Measurements from ENCODE around the gene WDR86.

The WDR86 gene

GRCh38 chr7:151439855-151440798 lies 30.3 kb upstream of the WDR86 start, which contains the start of gene CRYGN:
TSS of gene CRYGN (minus strand) at chr7:151440141. CDS start at chr7:151439917, 224 bp downstream.
- DNase-seq (ENCODE audit: low read depth, low spot score) = no peak

DNA sequence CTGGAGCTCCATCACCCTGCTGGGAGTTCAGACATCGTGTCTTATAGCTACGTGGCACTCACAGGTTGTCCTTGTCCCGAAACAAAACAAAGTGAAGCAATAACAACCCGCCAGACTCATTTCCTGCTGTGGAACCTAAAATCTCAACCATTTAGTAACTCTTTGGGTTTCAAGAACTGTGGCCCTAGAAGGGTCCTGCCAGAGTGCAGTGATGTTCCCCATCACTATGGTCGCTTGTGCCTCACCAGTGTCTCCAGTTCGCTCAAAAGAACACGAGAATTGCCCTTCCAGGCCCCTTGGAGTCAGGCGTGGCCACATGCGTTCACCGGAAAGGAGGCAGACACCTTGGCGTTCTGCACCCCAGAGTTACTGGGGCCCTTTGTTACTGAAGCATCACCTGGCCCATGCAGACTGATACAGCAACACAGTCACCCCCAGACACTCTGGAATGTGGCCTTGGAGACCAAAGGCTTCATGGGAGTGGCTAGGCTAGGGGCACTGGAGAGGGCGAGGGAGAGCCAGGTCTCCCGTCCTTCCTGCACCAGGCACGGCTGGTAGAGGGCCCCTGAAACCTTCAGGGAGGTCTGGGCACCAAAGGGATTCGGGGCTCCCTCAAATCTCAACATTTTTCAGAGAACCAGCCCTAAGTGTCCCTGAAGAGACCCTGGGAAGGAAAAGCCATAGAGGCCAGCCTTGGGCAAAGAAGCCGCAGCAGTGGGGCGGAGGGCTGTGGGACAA lies 29.2 kb upstream of the WDR86 start:
- no peak for DNase-seq (ENCODE audit: low read depth, low spot score)

- no peak for DNase-seq (ENCODE audit: low read depth, low spot score)
Observed at GRCh38 chr7:151437866-151438516, 28.2 kb upstream of the WDR86 start.

- DNase-seq (ENCODE audit: low read depth, low spot score) = no peak
Observed at GRCh38 chr7:151437159-151437553, 27.3 kb upstream of the WDR86 start.

DNA sequence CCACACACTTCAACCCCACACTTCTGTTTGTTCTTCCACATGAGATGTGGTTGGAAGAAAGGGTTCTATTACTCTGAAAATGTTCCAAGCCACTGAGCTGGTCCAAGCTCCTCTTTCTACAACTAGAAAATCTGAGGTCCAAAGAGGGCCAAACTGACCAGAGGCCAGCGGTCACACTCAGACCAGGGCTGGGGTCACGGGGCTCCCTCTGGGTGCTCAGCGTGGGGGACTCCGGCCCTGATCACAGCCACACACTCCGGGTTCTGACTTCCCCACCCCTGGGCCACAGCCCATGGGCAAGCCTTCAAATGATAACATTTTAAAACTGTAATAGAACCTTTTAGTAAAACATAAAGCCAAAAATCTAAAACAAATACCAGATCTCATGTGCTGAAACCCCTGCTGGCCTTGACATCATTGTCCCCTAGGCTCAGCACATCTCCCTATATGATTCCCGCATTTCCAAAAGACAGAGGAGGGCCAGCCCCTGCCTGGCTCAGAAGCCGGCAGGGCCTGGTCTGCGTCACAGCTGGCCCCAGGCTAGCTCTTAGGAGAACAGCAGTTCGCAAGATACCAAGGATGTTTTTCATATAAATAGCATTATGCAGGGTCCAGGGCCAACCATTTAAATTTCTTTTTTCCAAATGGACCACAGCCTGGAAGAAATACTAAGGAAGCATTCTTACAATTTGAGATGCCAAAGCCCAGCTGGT lies 26.8 kb upstream of the WDR86 start:
- DNase-seq (ENCODE audit: low read depth, low spot score) = no peak

DNA sequence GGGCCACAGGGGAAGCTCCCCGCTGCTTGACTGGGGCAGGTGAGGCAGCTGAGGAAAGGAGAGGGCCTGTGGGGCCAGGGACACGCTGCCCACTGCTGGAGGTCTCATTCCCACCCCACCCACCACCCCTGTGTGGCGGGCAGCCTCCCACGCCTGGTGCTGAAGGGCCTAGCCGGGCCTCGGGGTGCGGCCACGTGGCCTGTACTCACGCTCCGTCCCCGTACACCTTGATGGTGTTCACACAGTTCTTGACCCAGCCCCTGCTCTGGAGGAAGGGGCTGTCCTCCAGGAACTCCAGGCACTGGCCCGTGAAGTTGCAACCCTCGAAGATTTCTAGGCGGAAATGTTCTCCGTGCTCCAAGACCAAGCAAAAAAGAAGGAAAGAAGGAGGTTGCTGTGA lies 26.1 kb upstream of the WDR86 start:
- no peak for DNase-seq (ENCODE audit: low read depth, low spot score)

GRCh38 chr7:151435103-151435916 lies 25.5 kb upstream of the WDR86 start:
- DNase-seq (ENCODE audit: low read depth, low spot score) = no peak

DNA sequence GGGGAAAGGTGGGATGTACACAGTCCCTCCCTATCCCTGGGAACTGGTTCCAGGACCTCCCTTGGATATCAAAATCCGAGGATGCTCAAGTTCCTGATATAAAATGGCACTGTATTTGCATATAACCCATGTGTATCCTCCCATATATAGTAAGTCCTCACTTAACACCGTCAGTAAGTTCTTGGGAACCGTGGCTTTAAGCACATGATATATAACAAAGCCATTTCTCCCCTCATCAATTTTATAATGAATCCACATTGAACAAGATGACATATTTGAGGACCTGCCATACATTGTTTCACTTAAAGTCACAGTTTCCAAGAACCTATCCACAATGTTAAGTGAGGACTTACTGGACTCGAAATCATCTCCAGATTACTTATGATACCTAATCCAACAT lies 24.7 kb upstream of the WDR86 start:
- no peak for DNase-seq (ENCODE audit: low read depth, low spot score)

DNA sequence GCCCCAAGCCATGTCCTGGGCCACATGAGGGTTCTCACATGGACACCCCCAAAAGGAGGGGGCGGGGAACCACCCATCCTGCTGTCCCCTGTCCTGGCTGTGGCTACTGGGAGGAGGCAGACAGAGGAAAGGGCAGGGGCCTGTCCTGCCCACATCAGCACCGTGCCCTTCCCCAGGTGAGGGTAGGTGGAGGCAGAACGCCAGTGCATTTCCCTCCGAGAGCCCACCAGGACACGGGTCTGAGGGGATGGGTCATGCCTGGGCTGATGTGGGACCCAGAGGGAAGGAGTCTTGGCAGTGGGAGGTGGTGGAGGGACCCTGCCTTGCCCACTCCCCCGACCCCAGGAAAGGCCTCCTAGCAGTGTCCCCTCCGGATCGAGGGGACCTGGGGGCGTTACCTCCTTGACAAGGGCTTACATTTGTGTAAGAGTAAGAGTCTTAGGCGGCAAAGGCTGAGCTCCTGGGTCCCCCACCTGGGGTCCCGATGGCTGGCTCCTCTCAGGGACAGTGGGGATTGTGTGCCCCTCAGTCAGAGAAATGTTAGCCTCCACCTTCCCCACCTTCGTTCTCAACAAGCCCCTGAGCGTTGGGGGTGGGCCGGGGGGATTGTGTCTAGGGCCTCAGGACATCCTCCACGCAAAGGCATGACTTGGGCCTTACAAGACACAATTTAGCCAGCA lies 24.0 kb upstream of the WDR86 start:
- no peak for DNase-seq (ENCODE audit: low read depth, low spot score)

DNA sequence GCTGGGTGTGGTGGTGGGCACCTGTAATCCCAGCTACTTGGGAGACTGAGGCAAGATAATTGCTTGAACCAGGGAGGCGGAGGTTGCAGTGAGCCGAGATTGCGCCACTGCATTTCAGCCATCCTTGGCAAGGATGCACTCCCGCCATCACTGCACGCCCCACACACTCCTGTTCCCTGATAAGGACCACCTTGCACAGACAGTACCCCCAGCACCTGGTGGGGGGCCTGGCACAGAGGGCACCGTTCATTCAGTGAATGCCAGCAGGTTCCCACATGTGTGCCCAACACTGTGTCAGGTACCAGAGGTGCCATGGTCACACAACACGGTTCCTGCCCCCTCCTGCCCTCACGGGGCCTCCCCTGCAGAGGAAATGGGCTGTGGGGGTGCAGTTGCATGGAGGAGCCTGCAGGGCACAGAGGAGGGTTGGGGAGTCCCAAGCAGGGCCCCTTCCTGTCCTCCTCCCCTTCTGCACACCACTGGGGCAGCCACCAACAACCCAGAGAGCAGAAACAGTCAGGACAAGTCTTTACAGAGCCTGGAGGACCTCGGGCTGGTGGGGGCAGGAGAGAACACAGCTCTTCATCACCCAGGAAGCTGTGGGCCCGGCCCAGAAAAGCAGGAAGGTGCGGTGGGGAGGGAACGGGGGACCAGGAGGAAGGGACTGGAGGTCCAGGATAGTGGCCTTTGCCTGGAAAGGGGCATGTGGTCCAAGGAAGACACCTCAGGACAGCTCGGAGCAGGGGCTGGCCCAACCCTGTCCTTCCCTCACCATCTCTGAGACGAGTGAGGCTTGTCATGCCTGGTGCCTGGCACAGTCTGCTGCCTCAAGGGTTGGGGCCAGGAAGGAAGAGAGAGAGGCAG lies 23.1 kb upstream of the WDR86 start:
- DNase-seq (ENCODE audit: low read depth, low spot score) = no peak

- DNase-seq (ENCODE audit: low read depth, low spot score) = no peak
Observed at GRCh38 chr7:151431768-151432311, 22.0 kb upstream of the WDR86 start.

DNA sequence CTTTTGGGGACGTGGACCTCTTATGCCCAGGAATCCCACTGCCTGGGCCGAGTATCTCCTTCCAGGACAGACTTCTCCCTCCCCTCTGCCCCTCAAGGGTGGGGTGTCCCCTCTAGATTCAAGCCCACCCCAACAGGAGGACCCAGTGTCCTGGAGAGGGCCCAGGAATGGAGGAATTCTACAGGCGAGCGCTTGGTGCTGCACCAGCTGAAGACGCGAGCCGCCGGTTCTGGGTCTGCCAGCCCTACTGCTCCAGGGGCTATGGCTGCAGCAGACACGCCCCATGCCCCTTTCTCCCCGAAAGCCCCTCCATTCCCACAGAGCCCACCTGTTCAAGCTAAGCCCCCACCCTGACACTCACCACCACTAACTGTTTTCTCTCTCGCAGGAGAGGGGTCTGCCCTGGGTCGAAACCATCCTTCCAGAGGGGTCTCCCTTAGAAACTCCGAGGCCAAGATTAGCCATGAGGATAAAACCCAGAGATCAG lies 21.5 kb upstream of the WDR86 start:
- no peak for DNase-seq (ENCODE audit: low read depth, low spot score)

- no peak for DNase-seq (ENCODE audit: low read depth, low spot score)
Observed at GRCh38 chr7:151430391-151431205, 20.8 kb upstream of the WDR86 start.

GRCh38 chr7:151429560-151430331 lies 19.9 kb upstream of the WDR86 start:
- no peak for DNase-seq (ENCODE audit: low read depth, low spot score)

GRCh38 chr7:151429237-151429559 lies 19.4 kb upstream of the WDR86 start:
- DNase-seq (ENCODE audit: low read depth, low spot score) = no peak

DNA sequence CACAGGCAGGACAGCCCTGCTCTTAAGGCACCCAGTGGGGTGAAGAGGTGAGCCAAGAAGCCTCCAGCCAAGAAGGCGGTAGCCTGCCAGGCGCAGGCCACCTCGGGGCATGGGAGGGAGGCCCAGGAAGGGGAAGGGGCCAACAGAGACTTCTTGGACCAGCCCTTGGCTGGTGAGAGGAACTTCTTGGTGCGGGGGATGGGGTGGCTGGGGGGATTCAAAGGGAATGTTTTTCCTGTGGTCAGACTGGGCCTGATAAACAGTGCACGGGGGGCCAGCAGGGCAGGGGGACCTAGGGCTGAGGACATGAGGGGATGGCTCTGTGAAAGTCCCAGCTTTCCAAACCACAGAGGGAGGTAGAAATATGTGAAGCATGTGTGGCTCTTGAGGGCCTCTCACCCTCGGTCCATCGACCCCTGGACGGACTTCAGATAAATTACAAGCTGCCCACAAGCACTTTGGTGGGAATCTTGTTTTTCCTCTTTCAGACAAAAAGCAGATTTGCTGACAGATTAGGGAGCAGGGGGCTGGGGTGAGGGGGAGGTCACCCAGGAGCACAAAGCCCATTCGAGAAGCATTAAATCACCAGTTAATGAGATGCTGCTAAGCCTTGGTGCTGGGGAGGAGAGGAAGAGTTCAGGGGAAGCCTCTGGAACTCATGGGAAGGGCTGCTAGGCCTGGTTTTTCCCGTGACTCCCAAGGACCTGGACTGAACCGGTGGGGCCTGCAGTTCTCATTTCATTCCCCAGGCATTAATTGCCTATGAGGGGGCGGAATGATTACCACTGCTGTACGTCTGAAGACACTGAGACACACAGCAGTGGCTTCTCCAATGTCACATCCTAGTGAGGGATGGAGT lies 18.8 kb upstream of the WDR86 start:
- DNase-seq (ENCODE audit: low read depth, low spot score) = no peak
